LHCN-M2 (cell line): ENCODE data around the gene OR4D11. TPM values are rescaled to one million over a fixed set of nuclear protein-coding genes. Genes with fewer than 3 reads are reported as not detected.
A peak's percentile ranks its signal among the peaks of the same experiment; 100 is the strongest.
"Not testable (repeated sequence)": the region's sequence is repeated elsewhere in the genome, so short reads cannot be mapped to it uniquely, and the experiment has no call there.

Experiments
- DNase-seq: peaks from one replicate; pipeline ENCODE4 v3.0.0-alpha.2; 2012; ENCODE audit warnings: low read depth
- polyA plus RNA-seq: library from polyadenylated mRNA; unstranded; fragments of >200 nt; gene quantifications from one replicate; pipeline ENCODE4 v1.2.1, GENCODE V29; 2012; ENCODE audit warnings: missing spikeins
- total RNA-seq: library from RNA; depleted of rRNA; stranded (reverse); fragments of >200 nt; gene quantifications from 2 replicates; pipeline ENCODE4 v1.2.3, GENCODE V29; 2014; rRNA removed

The OR4D11 gene
- total RNA-seq, result not detected in 2 replicates
- polyA plus RNA-seq, result not detected

DNA sequence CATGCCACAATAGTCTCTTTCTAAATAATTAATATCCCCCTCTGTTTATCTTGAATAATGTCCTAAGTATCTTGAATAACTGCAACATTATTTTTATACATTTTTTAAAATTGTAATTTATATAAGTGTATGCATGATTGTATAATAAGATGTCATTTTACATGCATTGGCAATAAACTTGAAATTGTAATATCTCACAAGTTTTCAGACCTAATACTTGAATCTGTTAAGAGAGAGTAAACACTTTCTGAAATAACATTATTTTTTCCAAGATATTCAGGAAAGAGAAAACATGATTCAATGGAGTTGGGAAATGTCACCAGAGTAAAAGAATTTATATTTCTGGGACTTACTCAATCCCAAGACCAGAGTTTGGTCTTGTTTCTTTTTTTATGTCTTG is at the start of gene OR4D11:
OR4D11 (plus strand) TSS at position 301 of the 400 bp plus-strand sequence; CDS start at position 301, 0 bp downstream.
- DNase-seq, result no peak

DNA sequence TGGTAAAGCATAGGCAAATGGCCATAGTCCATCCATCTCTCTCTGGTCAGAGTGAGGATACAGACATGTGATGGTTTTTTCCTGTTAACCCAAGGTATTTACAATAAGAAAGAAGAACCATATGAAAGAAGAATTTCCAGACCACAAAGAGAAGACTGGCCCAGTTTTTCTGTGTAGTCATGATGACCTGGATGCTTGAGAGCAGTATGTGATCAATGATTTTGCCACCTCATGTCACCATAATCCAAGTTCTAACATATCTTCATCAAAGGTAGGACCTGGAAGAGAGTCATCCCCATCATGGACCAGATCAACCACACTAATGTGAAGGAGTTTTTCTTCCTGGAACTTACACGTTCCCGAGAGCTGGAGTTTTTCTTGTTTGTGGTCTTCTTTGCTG is 46.7 kb upstream of the OR4D11 start, which contains the start of gene OR4D6:
OR4D6 (plus strand) TSS at position 301 of the 400 bp plus-strand sequence; CDS start at position 301, 0 bp downstream.
- DNase-seq, result no peak

DNA sequence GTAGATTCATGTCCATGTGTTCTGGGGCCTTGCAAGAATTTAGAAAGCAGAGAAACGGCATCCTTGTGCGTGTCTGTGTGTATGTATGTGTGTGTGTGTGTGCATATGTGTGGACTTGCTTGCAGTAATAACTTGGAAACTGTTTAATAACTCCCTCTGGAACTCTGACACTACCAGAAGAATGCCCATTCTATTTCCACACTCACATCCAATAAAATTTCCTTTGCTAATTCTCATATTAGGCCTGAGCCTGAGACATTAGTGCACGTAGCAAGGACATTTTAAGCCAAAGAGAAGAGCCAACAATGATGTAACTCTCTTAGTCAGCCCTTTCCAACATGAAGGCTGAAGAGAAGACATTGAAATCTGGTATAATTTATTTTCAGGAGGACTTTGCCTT is 43.5 kb upstream of the OR4D11 start:
- DNase-seq, result no peak

DNA sequence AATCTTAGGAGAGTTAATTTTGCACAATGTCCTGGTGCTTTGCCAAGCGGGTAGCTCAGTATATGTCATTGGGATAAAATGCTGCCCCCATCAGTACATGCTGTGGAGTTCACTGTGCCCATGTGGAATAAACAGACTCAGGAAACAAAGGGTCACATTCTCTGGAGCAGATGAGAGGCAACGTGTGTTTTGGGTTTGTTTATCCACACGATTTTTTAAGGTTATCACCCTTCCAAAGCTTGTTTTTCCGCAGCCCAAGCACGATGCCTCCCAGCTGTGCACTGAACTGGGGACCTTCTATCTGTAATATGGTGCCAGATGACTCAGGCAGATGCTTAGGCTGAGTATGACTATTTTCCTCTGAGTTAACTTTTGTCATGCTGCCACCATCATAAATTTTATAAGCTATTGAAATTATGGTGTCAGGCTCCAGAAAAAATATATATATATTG is 40.2 kb upstream of the OR4D11 start:
- peak; percentile 3 for DNase-seq

DNA sequence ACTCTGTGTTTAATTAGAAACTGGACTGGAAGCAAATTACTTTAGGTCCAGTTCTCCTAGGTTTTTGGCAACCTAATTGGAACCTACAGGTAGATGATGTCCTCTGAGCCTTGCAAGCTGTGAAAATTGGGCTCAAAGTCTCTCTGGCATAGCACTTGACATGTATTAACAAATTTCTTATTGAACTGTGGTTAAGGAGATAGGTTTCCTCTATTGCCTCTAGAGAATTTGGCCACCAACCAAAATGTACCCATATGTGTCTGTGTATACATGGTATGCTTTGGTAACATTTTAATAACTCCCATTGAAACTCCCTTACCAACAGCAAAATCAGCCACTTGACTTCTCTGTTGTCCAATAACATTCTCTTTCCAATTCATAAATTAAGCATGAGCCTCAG is 30.4 kb upstream of the OR4D11 start, which contains the start of gene OR4D10:
OR4D10 (plus strand) TSS at position 301 of the 400 bp plus-strand sequence. CDS start 4,115 bp downstream, outside the sequence.
- DNase-seq, result no peak

DNA sequence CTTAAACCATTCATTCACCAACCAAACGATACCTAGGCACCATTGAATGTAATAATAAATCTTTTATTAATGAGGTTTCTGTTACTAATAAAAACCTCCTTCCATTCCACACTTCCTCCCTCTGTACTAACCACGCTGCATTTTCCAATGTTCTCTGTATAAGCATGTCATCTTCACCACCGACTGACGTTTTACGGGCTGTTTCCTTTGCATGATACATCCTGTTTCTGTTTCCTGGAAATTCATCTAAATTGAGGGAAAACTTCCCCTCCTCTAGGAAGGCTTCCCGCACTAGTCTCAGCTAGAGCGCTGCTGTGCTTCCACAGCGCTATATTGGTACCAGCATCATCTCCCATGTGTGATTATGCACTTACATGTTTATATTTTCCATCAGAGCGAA is 28.2 kb upstream of the OR4D11 start:
- no peak for DNase-seq

DNA sequence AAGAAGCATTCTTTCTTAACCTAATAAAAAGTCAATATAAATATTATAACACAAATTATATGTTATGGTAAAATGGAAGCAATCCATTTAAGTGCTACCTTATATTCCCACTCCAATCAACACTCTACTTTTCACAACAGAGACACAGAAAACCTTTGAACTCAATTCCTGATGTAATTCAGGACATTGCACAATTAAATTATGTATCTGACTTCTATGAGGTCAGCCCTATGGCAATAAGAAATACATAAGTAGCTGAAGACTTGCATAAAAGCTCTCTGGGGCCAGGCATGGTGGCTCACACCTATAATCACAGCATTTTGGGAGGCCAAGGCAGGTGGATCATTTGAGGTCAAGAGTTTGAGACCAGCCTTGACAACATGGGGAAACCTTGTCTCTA is 23.5 kb upstream of the OR4D11 start:
- DNase-seq, result no peak

DNA sequence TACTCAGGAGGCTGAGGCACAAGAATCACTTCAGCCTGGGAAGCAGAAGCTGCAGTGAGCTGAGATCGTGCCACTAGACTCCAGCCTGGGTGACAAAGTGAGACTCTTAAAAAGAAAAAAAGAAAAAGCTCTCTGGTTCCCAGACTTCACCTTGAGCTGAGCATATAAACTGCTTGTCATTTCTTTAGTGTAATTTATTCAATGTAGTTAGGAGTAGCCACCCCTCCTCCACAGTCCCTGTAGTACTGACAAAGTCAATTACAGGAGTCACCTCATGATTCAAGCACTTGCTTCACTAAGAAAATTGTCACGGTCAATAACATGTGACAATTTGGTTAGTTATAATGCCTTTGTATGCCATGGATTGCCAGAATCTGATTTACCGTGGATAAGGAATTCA is 23.0 kb upstream of the OR4D11 start:
- DNase-seq, result no peak

DNA sequence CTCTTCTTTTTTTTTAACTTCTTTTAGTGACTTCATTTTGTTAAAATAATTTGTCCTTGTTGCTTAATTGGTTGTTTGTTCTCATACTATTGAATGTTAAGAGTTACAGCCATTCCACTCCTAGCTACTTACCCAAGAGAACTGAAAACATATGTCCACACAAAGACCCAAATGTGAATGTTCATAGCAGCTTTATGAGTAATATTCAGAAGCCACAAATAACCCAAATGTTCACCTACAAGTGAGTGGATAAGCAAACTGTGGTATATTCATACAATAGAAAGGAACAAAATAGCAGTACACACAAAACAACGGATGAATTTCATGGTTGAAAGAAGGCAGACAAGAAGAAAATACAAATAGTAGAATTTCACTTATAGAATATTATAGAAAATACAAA is 1.4 kb upstream of the OR4D11 start:
- peak; percentile 3 for DNase-seq

DNA sequence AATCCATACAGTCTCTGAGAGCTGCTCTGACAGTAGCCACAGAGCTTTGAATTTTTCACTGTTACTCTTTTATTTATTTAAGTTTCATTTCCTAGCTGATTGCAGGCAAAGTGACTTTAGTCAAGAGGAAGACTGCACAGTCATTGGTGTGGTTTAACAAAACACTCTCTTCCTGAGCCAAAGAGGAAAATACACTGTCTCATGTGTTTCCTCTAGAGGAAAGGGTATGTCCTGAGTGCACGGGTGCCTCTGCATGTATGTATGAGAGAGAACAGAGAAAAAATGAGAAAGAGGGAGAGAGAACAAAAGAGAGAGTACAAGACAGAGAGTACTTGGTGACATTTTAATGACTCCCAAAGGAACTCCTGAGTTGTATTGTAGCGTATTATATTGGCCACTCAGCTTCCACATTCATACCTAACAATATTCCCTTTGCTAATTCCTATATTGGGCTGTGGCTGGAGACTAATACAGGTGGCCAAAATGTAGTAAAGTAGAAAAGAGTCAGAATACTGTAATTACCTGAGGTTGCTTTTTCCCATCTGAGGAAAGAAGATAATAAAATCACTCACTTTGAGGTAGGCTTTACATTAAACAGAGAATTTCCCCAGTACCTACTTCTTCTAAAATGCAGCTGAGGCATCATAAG is 7.7 kb downstream of the OR4D11 start, which contains the start of gene OR4D9:
OR4D9 (plus strand) TSS at position 599 of the 649 bp plus-strand sequence. CDS start 3,374 bp downstream, outside the sequence.
- DNase-seq, result no peak

DNA sequence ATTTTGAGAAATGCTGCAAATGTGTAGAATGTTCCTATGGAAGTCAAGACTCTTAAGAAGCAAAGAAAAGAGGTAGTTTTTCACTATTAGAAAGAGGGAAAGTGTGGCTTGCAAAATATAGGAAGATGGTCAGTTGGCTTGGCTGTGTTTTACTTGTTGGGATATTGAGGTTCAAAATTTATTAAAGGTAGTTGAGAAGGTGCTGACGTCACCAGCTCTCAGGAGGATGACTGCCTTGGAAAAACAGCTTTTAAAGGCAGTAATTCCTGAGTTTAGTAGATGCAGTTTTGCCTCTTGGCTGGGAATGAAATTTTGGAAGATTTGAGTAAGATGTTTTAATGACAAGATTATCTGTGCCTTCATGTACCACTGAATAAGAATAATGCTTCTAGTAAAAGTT is 8.3 kb downstream of the OR4D11 start:
- no peak for DNase-seq

DNA sequence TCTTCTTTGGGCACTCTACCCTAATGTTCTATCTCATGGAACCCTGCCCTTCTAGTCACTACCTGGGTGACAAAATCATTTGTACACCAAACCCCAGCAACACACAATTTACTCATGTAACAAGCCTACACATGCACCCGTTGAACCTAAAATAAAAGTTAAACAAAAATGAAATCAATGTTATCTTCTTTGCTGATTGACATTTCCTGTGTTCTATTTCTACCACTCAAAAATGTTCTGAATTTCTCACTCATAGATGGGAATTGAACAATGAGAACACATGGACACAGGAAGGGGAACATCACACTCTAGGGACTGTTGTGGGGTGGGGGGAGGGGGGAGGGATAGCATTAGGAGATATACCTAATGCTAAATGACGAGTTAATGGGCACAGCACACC is 16.8 kb downstream of the OR4D11 start:
- not testable (repeated sequence) for DNase-seq

DNA sequence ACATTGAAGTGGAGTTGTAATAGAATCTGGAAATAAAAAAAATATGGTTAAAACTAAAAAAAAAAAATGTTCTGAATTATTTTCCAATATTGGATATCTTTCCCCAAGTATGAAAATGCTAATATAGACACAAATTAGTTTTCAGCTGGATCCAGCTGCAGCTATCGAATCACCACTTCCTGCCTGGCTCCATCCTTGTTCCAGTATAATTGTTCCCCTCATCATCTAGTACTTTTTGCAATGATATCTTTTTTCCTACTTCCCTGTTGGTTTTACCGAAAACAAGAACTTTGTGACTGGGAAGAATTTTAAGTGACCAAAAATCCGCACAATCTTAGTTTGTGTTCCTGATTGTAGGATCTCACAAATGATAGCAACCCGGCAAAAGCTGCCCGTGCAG is 17.4 kb downstream of the OR4D11 start:
- DNase-seq, result no peak

DNA sequence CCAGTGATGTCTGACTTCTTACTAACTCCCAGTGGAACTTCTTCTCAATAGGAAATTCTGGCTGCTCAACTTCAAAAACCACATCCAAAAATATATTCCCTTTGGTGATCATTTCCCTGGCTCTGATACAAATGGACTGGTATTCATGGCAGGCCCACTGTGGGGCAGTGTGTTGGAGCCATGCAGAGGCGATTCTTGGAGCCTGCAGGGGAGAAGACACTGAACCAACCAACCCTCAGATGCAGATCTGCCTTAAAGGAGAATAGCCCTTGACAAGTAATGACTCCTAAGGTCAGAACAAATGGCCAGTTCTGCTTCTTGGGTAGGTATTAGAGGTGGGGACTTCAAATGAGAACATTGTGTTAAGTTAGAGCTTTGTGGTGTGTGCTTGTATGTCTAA is 20.2 kb downstream of the OR4D11 start:
- DNase-seq, result no peak

DNA sequence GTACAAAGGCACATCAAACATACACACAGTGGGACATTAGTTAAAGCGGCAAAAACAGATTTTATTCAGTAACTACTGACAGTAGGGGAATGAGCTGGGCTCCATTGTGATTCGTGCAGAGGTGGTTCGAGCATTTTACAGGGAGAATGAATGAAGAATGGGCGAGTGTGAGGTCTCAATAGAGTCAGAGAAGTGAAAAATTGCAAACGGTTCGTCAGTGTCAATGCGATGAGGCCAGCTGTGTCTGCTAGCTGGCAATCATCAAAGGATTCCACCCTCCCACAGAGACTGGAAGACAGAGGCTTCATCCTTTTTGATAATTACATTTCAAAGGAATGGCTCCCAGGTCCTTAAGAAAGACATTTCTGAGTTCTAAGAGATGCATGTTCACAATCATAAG is 25.3 kb downstream of the OR4D11 start:
- no peak for DNase-seq

DNA sequence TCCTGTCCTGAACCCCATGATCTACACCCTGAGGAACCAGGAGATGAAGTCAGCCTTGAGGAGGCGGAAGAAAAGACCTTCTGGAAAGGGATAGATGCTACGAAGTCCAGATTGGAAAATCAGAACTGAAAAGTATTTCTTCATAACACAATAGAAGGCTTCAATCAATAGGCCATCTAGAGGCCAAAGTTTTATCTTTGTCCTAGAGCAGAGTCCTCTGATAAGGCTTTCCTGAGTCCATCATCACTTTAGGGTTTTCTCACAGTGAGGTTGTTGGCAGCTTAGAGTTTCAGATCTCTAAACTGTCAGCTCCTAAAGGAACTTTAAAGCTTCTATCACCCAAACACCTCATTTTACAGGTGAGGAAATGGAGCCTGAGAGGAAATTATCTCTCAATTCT is 29.2 kb downstream of the OR4D11 start:
- DNase-seq, result no peak

DNA sequence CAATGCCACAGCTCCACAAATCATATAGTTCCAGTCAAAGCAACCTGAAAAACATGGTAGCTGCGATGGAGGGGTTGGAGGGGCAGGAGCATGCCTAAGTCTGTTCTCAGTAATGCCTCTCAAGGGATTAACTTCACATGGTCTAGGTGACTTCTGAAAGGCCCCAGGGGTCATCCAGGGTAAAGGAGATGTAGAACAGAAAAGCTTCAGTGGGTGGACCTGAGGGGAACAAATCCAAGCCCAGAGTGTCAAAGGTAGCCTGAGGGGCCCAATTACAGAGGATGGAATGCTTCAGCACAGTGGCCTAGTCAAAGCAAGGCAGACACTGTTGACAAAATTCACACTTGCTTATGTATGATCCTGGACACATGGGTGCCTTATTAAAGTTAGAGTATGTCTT is 31.3 kb downstream of the OR4D11 start:
- DNase-seq, result no peak

DNA sequence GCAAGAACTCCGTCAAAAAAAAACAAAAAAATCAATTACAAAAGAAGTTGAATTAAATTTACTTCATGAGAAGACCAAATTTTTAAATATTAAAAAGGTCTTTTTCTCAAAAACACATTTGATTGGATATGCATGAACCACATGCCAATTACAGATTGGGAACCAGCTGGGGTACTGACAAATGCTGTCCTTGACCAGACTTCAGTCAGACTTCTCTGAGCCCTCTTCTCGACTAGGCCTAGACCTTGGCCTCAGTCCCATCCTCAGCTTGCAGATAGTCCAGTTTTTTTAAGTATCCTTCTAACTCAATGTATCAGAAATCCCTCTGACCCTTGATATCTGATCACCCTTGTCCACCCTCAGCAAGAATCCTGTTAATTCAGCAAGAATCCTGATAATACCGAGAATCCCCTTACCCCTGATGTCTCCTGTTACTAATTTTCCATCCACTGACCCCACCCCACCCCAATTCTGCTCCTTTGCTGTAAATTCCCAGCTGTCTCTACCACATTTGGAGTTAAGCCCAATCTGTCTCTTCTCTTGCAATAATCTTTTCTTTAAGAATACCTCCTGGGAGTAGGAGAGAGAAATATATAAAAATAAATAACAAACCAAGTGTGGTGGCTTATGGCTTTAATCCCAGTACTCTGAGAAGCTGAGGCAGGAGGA is 38.9 kb downstream of the OR4D11 start:
- no peak for DNase-seq

DNA sequence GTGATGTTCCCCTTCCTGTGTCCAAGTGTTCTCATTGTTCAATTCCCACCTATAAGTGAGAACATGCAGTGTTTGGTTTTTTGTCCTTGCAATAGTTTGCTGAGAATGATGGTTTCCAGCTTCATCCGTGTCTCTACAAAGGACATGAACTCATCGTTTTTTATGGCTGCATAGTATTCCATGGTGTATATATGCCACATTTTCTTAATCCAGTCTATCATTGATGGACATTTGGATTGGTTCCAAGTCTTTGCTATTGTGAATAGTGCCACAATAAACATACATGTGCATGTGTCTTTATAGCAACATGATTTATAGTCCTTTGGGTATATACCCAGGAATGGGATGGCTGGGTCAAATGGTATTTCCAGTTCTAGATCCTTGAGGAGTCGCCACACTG is 40.3 kb downstream of the OR4D11 start:
- not testable (repeated sequence) for DNase-seq

DNA sequence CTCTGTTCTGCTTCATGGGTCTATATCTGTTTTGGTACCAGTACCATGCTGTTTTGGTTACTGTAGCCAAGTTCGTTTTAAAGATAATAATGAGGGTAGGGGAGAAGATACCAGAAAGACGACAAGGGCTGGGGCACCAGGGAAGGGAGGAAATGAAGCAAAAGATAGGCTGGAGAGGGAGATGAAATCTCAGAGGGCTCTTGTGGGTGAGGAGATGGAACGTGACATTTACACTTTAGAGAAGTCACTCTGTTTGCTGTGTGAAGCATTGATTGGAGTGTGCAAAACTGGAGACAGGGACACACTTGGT is 41.4 kb downstream of the OR4D11 start:
- DNase-seq, result no peak

DNA sequence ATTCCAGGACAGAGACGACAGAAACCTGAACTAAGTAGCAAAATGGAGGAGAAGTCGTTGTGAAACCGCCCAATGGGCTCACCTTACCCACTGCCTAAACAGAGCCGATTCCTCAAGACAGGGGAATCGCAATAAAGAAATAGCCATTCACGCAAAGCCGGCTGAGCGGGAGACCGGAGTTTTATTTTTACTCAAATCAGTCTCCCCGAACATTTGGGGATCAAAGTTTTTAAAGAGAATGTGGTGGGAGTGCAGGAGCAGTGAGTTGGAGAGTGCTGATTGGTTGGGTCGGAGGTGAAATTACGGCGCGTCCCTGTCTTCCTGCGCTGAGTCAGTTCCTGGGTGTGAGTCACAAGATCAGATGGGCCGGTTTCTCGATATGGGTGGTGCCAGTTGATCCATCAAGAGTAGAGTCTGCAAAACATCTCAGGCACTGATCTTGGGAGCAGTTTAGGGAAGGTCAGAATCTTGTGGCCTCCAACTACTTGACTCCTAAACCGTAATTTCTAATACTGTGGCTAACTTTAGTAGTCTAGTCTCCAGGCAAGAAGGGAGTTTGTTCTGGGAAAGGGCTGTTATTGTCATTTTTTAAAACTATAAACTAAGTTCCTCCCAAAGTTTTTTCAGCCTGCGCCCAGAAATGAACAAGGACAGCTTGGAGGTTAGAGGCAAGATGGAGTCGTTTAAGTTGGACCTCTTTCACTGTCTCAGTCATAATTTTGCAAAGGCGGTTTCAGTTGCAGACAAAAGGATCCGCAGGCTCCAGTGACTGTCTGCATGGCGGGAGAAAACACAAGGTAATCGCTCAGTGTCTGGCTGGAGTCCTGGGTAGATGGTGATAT is 42.0 kb downstream of the OR4D11 start:
- DNase-seq, result no peak
